ENCODE measurements around the gene KLRC1. TPM values are rescaled to one million over a fixed set of nuclear protein-coding genes. Genes with fewer than 3 reads are reported as not detected.

The KLRC1 gene
- total and polyA plus RNA-seq, 9 of the 15 experiments (the other 6 are each of a cell fraction or from before 2014, with no cell fraction given) = not detected

DNA sequence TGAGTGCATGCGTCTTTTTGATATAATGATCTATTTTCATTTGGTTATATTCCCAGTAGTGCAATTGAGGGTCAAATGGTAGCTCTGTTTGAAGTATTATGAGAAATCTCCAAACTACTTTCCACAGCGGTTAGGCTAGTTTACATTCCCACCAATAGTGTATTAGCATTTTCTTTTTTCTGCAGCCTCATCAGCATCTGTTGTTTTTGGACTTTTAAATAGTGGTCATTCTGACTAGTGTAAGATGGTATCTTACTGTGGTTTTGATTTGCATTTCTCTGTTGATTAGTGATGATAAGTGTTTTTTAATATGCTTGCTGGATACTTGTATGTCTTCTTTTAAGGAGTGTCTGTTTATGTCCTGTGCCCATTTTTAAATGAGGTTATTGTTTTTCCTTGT, 3.7 kb upstream of the KLRC1 start (continued):
- TF ChIP-seq, protein P1, sequence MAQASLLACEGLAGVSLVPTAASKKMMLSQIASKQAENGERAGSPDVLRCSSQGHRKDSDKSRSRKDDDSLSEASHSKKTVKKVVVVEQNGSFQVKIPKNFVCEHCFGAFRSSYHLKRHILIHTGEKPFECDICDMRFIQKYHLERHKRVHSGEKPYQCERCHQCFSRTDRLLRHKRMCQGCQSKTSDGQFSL (CRISPR knock-in tag; IDR thresholded peaks at IDR 0.05) = no peak
- TF ChIP-seq, protein P1 (tag; IDR thresholded peaks at IDR 0.05) = no peak
- TF ChIP-seq ERF (CRISPR knock-in tag; IDR thresholded peaks at IDR 0.05) = no peak

DNA sequence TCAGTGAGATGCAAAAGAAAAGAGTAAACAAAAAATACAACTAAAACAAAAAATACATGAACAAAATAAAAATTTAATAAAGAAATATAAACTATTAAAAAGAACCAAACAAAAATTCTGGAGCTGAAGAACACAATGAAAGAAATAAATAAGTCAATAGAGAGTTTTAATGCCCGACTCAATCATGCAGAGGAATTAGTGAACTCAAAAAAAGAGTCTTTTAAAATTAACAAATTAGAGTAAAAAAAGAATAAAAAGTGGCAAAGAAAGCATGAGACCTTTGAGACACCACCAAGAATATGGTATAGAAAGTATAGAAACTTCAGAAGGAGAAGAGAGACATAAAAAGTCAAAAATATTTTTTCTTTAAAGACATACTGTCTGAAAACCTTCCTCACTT, 2.6 kb upstream of the KLRC1 start:
- CTCF ChIA-PET (ENCODE audit: low intra/inter-chr PET ratio) = no interaction called here
- H3K36me3 ChIP-seq (ENCODE audit: control insufficient read depth, insufficient read depth, low read length) = no peaks in the 10 kb centered on the region
- no peak overlapping the region for H3K9ac ChIP-seq (ENCODE audit: insufficient read depth in 1 of 2, low read depth in 2 of 2, low read length in 2 of 2)
- H3K4me1 ChIP-seq (replicated peaks in 1 of 2; ENCODE audit: control insufficient read depth in 2 of 2, insufficient read depth in 2 of 2, low read length in 2 of 2) = no peaks in the 10 kb centered on the region
- TF ChIP-seq, protein P2, sequence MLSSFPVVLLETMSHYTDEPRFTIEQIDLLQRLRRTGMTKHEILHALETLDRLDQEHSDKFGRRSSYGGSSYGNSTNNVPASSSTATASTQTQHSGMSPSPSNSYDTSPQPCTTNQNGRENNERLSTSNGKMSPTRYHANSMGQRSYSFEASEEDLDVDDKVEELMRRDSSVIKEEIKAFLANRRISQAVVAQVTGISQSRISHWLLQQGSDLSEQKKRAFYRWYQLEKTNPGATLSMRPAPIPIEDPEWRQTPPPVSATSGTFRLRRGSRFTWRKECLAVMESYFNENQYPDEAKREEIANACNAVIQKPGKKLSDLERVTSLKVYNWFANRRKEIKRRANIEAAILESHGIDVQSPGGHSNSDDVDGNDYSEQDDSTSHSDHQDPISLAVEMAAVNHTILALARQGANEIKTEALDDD (IDR thresholded peaks at IDR 0.05) = no peak
- TF ChIP-seq JUN (IDR thresholded peaks at IDR 0.05; ENCODE audit: borderline replicate concordance, low read depth, low read length) (no peak), JUN (CRISPR knock-in tag; IDR thresholded peaks at IDR 0.05; ENCODE audit: borderline replicate concordance) (no peak), TRIM28 (IDR thresholded peaks at IDR 0.05) (peak; percentile 55; the same call in 1 of the 2 replicates), CBFA2T2 (conservative IDR thresholded peaks at IDR 0.05) (no peak), SOX6 (IDR thresholded peaks at IDR 0.05) (no peak), TGIF2 (CRISPR knock-in tag; IDR thresholded peaks at IDR 0.05) (no peak), CEBPB (tag; IDR thresholded peaks at IDR 0.05) (no peak)
- TF ChIP-seq, protein P3, sequence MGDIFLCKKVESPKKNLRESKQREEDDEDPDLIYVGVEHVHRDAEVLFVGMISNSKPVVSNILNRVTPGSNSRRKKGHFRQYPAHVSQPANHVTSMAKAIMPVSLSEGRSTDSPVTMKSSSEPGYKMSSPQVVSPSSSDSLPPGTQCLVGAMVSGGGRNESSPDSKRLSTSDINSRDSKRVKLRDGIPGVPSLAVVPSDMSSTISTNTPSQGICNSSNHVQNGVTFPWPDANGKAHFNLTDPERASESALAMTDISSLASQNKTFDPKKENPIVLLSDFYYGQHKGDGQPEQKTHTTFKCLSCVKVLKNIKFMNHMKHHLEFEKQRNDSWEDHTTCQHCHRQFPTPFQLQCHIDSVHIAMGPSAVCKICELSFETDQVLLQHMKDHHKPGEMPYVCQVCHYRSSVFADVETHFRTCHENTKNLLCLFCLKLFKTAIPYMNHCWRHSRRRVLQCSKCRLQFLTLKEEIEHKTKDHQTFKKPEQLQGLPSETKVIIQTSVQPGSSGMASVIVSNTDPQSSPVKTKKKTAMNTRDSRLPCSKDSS (IDR thresholded peaks at IDR 0.05; ENCODE audit: low read depth, partially characterized antibody) = peak; percentile 18
- TF ChIP-seq, protein P4, sequence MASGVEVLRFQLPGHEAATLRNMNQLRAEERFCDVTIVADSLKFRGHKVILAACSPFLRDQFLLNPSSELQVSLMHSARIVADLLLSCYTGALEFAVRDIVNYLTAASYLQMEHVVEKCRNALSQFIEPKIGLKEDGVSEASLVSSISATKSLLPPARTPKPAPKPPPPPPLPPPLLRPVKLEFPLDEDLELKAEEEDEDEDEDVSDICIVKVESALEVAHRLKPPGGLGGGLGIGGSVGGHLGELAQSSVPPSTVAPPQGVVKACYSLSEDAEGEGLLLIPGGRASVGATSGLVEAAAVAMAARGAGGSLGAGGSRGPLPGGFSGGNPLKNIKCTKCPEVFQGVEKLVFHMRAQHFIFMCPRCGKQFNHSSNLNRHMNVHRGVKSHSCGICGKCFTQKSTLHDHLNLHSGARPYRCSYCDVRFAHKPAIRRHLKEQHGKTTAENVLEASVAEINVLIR (CRISPR knock-in tag; IDR thresholded peaks at IDR 0.05) = no peak
- H3K79me2 ChIP-seq (ENCODE audit: control insufficient read depth, insufficient read depth, low read length) = no peaks in the 10 kb centered on the region
- no peaks in the 10 kb centered on the region for H4K20me1 ChIP-seq (replicated peaks; ENCODE audit: control insufficient read depth, insufficient read depth, low read length)
- in situ Hi-C loops (cut with MboI) (loop anchor here (5.0 kb wide), 1 partner anchor 48 kb away; the partner anchor contains the start of gene KLRC4), intact Hi-C loops (cut with micrococcal nuclease) (no loop called here)
- BruUV-seq (replicated peaks) = no TSS peak
- no peaks in the 10 kb centered on the region for H3K27me3 ChIP-seq (ENCODE audit: control insufficient read depth in 2 of 2, insufficient read depth in 2 of 2, low read length in 2 of 2)
- no peak for DNase-seq (ENCODE audit: extremely low read depth in 1 of 4, low spot score in 3 of 4)
- H2AFZ ChIP-seq (ENCODE audit: low read depth, low read length) = no peak overlapping the region
- no peak overlapping the region for H3K4me3 ChIP-seq
- 0% methylated on average over 1 of the region's 1 CpG for WGBS (ENCODE audit: insufficient coverage, low coverage, missing lambda C conversion rate)
- no peaks in the 10 kb centered on the region for H3K9me1 ChIP-seq (ENCODE audit: control insufficient read depth, insufficient read depth, low read length)
- ATAC-seq = no peak
- FAIRE-seq = no peak
- POLR2A ChIA-PET = no interaction called here
- no peaks in the 10 kb centered on the region; the same call in 1 of the 2 replicates for H3K9me3 ChIP-seq (replicated peaks; ENCODE audit: control insufficient read depth, insufficient read depth, low read depth, low read length)
- no peak overlapping the region for H3K27ac ChIP-seq (ENCODE audit: extremely low read depth, low read depth, low read length)
- no peak overlapping the region for H3K4me2 ChIP-seq (ENCODE audit: insufficient read depth, low read length)
